GM12892 (cell line): ENCODE data around the gene UBN1.

ENCODE experiments used
- DNase-seq: peaks from one replicate; pipeline ENCODE4 v3.0.0; 2011; ENCODE audit not compliant: insufficient read length
- FAIRE-seq: peaks from 2 replicates; lab custom pipeline; 2011; peaks lifted over from hg19 to GRCh38; lab: Jason Lieb, UNC
- POLR2A ChIP-seq: IDR thresholded peaks from 2 replicates; pipeline ENCODE4 v1.6.1; 2011; ENCODE audit warnings: low read depth, low read length, control low read depth
- POLR2AphosphoS5 ChIP-seq: IDR thresholded peaks from 2 replicates; pipeline ENCODE4 v1.6.1; 2011; ENCODE audit warnings: low read depth, low read length, control low read depth
- TAF1 ChIP-seq: IDR thresholded peaks from 2 replicates; pipeline ENCODE4 v1.6.1; 2011; ENCODE audit warnings: low read depth, mild to moderate bottlenecking, control low read depth, low read length, borderline replicate concordance

UBN1 gene

GRCh38 chr16:4826980-4827379 lies 20.3 kb upstream of the UBN1 start:
- DNase-seq (no peak), FAIRE-seq (no peak)
- TF ChIP-seq TAF1, result no peak
- TF ChIP-seq POLR2A, result no peak
- TF ChIP-seq POLR2AphosphoS5, result no peak

- no peak for FAIRE-seq
- no peak for TF ChIP-seq POLR2A
- TF ChIP-seq POLR2AphosphoS5, result no peak
- no peak for TF ChIP-seq TAF1
- no peak for DNase-seq
Observed at GRCh38 chr16:4828567-4829321, 18.5 kb upstream of the UBN1 start.

GRCh38 chr16:4830408-4830807 lies 16.9 kb upstream of the UBN1 start:
- FAIRE-seq, result no peak
- DNase-seq, result no peak
- no peak for TF ChIP-seq POLR2A
- TF ChIP-seq POLR2AphosphoS5, result no peak
- no peak for TF ChIP-seq TAF1

- DNase-seq, result no peak
- FAIRE-seq, result no peak
- TF ChIP-seq TAF1, result no peak
- no peak for TF ChIP-seq POLR2A
- no peak for TF ChIP-seq POLR2AphosphoS5
Observed at GRCh38 chr16:4831616-4832015, 15.7 kb upstream of the UBN1 start.

GRCh38 chr16:4832698-4833343 lies 14.5 kb upstream of the UBN1 start:
- DNase-seq (no peak), FAIRE-seq (no peak)
- TF ChIP-seq TAF1 (no peak), POLR2AphosphoS5 (no peak), POLR2A (no peak)

- DNase-seq, result no peak
- FAIRE-seq, result no peak
- TF ChIP-seq POLR2AphosphoS5 (no peak), TAF1 (no peak), POLR2A (no peak)
Observed at GRCh38 chr16:4833584-4833983, 13.7 kb upstream of the UBN1 start.

- DNase-seq, result no peak
- TF ChIP-seq POLR2AphosphoS5, result no peak
- FAIRE-seq, result no peak
Observed at GRCh38 chr16:4836727-4837126, 10.6 kb upstream of the UBN1 start.

GRCh38 chr16:4837733-4838501 lies 9.4 kb upstream of the UBN1 start:
- FAIRE-seq (no peak), DNase-seq (no peak)
- TF ChIP-seq TAF1, result no peak
- TF ChIP-seq POLR2AphosphoS5, result no peak
- TF ChIP-seq POLR2A, result no peak

GRCh38 chr16:4839942-4840341 lies 7.3 kb upstream of the UBN1 start:
- no peak for FAIRE-seq
- TF ChIP-seq TAF1 (no peak), POLR2AphosphoS5 (no peak), POLR2A (no peak)
- DNase-seq, result no peak

- FAIRE-seq, result no peak
- no peak for TF ChIP-seq POLR2AphosphoS5
- TF ChIP-seq POLR2A, result no peak
- no peak for TF ChIP-seq TAF1
- no peak for DNase-seq
Observed at GRCh38 chr16:4840984-4841383, 6.3 kb upstream of the UBN1 start.

- DNase-seq (peak; percentile 39), FAIRE-seq (peak; percentile 24)
Observed at GRCh38 chr16:4846503-4846900, 779 bp upstream of the UBN1 start.

More at GRCh38 chr16:4846503-4846900, 779 bp upstream of the UBN1 start:
- no peak for TF ChIP-seq POLR2A
- TF ChIP-seq POLR2AphosphoS5, result no peak
- no peak for TF ChIP-seq TAF1
